GM18858 (cell line): ENCODE results near the gene JAM3.

Source experiments
- ATAC-seq: cut with Tn5 transposase; IDR thresholded peaks from one replicate; pipeline ENCODE4 v1.9.1; 2021; ENCODE audit not compliant: unreplicated experiment

JAM3 gene

GRCh38 chr11:134038897-134039470 lies 29.9 kb upstream of the JAM3 start:
- no peak for ATAC-seq

GRCh38 chr11:134039726-134040385 lies 29.0 kb upstream of the JAM3 start:
- ATAC-seq: no peak

GRCh38 chr11:134040386-134041302 lies 28.2 kb upstream of the JAM3 start:
- no peak for ATAC-seq

GRCh38 chr11:134041349-134041748 lies 27.5 kb upstream of the JAM3 start:
- no peak for ATAC-seq

GRCh38 chr11:134041791-134042696 lies 26.8 kb upstream of the JAM3 start:
- ATAC-seq: no peak

- no peak for ATAC-seq
These were observed 25.0 kb upstream of the JAM3 start for GRCh38 chr11:134043821-134044420.

- ATAC-seq: no peak
These were observed 24.2 kb upstream of the JAM3 start for GRCh38 chr11:134044514-134045284.

GRCh38 chr11:134045799-134046635 lies 22.9 kb upstream of the JAM3 start:
- no peak for ATAC-seq

GRCh38 chr11:134046681-134047449 lies 22.0 kb upstream of the JAM3 start:
- no peak for ATAC-seq

- no peak for ATAC-seq
These were observed 21.3 kb upstream of the JAM3 start for GRCh38 chr11:134047586-134047999.

GRCh38 chr11:134048028-134048427 lies 20.8 kb upstream of the JAM3 start:
- ATAC-seq: no peak

- no peak for ATAC-seq
These were observed 19.6 kb upstream of the JAM3 start for GRCh38 chr11:134049303-134049702.

GRCh38 chr11:134050541-134051383 lies 18.1 kb upstream of the JAM3 start:
- ATAC-seq: no peak

- no peak for ATAC-seq
These were observed 16.4 kb upstream of the JAM3 start for GRCh38 chr11:134052395-134052987.

GRCh38 chr11:134052988-134053945 lies 15.6 kb upstream of the JAM3 start:
- ATAC-seq: no peak

GRCh38 chr11:134055029-134055428 lies 13.8 kb upstream of the JAM3 start:
- ATAC-seq: no peak
